ENCODE measurements around the gene ATP8A2.

DNA sequence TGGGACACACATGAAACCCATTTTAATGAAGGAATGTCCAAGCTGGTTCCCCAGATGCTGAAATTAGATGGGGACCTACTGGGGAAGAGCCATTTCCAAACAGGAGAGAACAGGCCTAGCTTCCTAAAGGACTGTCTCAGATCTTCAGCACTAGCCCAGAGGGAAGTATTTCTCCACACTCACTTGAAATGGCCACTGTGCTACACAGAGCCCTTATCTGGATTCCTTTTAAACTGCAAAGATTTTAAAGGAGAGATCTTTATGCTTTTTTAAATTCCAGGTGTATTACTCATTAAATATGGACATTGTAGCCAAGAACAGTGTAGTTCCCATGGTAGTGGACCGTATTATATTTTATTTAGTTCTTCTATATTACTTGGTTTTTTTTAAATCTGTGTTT is 424.7 kb downstream of the ATP8A2 start:
- TF ChIP-seq CTCF (IDR thresholded peaks at IDR 0.05) (no peak), POLR2A (IDR thresholded peaks at IDR 0.05) (no peak), EP300 (IDR thresholded peaks at IDR 0.05) (no peak)
